Endodermal cell (in vitro differentiated cells): Measurements from ENCODE around the gene CD226. TPM values are rescaled to one million over a fixed set of nuclear protein-coding genes. Genes with fewer than 3 reads are reported as not detected.

Experiments used
- DNase-seq: peaks from one replicate; pipeline ENCODE4 v3.0.0-alpha.2; 2017
- H3K27ac ChIP-seq: 2 replicates; pipeline ENCODE4 v1.5.1; 2013; ENCODE audit warnings: mild to moderate bottlenecking, low read depth, low read length, moderate library complexity
- H3K27me3 ChIP-seq: 2 replicates; pipeline ENCODE4 v1.6.1; 2013; ENCODE audit warnings: mild to moderate bottlenecking, low read length, moderate library complexity; ENCODE audit not compliant: insufficient read depth, control insufficient read depth, poor library complexity, severe bottlenecking
- H3K36me3 ChIP-seq: 2 replicates; pipeline ENCODE4 v1.7.0; 2013; ENCODE audit warnings: mild to moderate bottlenecking, low read length, moderate library complexity; ENCODE audit not compliant: control insufficient read depth, insufficient read depth
- H3K4me1 ChIP-seq: one replicate; pipeline ENCODE4 v1.7.0; 2013; ENCODE audit warnings: low read length; ENCODE audit not compliant: control insufficient read depth, insufficient read depth
- H3K4me3 ChIP-seq: 2 replicates; pipeline ENCODE4 v1.5.1; 2013; ENCODE audit warnings: mild to moderate bottlenecking, low read length, moderate library complexity
- H3K9ac ChIP-seq: 2 replicates; pipeline ENCODE4 v1.6.1; 2013; ENCODE audit warnings: mild to moderate bottlenecking, low read length, moderate library complexity; ENCODE audit not compliant: poor library complexity, severe bottlenecking; ENCODE audit errors: extremely low read depth
- H3K9me3 ChIP-seq: 2 replicates; pipeline ENCODE4 v1.6.1; 2013; ENCODE audit warnings: mild to moderate bottlenecking, low read length, moderate library complexity; ENCODE audit not compliant: control insufficient read depth
- H3K27ac Mint-ChIP-seq: 2 replicates; pipeline ENCODE4 v1.8.0; 2020; ENCODE audit warnings: mixed read lengths
- H3K27me3 Mint-ChIP-seq: 2 replicates; pipeline ENCODE4 v1.8.0; 2021; ENCODE audit warnings: mild to moderate bottlenecking, mixed read lengths; ENCODE audit not compliant: insufficient read depth
- H3K36me3 Mint-ChIP-seq: 2 replicates; pipeline ENCODE4 v1.8.0; 2020; ENCODE audit warnings: low read depth, mixed read lengths
- H3K4me1 Mint-ChIP-seq: 2 replicates; pipeline ENCODE4 v1.8.0; 2020; ENCODE audit warnings: mixed read lengths
- H3K4me3 Mint-ChIP-seq: 2 replicates; pipeline ENCODE4 v1.8.0; 2020; ENCODE audit warnings: mild to moderate bottlenecking, moderate library complexity, mixed read lengths
- H3K9me3 Mint-ChIP-seq: 2 replicates; pipeline ENCODE4 v1.8.0; 2020; ENCODE audit warnings: mild to moderate bottlenecking, mixed read lengths
- WGBS, 2 experiments: methylation state at CpG; one replicate each; pipeline versions ENCODE4 v1.1.5 to v1.1.7; 2013; ENCODE audit warnings: missing lambda C conversion rate in 2 of 2, mixed read lengths in 1 of 2; ENCODE audit not compliant: insufficient coverage in 1 of 2, insufficient read length in 1 of 2; 5-methylcytosine and 5-hydroxymethylcytosine counted together
- total RNA-seq, 2 donors: library from RNA; stranded (reverse); fragmentation: NEBNext Ultra II Directional in 1 of 2; extraction: Animal tissue kit (Norgen Biotek cat#: 25700) in 1 of 2; gene quantifications; 2 replicates in 1 of 2; 3 replicates in 1 of 2; pipeline ENCODE4 v1.2.1, GENCODE V29; 2021
- TF ChIP-seq, protein P1 (sequence below): fragments of 200-600 bp; sonication (generic); conservative IDR thresholded peaks from 2 replicates; pipeline ENCODE4 v1.5.0; 2021; ENCODE audit warnings: antibody characterized with exemption, mild to moderate bottlenecking

Gene CD226
- total RNA-seq, 2 donors from 2014 or later = 0.13 TPM; not detected in 1

DNA sequence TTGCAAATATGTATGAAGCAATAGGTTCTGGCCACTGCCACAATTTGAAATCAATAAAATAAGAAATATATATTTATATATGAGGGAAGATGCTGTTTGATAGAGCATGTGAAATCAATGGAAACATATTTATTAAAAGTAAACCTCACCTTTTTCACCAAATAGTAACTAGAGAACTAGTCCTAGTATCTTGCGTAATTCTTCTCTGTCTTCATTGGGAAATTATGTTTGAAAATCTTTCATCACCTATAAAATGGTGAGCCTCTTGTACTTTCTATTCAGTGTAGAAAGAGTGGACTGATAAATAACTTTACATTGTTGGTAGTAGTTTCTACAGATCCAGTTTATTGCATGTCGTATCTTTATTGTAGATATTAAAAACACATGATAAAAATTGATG is 103.0 kb downstream of the CD226 start:
- Histone ChIP-seq H3K27ac (no peak overlapping the region), H3K4me3 (no peak overlapping the region), H3K4me1 (no peaks in the 10 kb centered on the region), H3K9ac (no peak overlapping the region), H3K36me3 (no peaks in the 10 kb centered on the region), H3K27me3 (no peaks in the 10 kb centered on the region), H3K9me3 (no peaks in the 10 kb centered on the region)
- Mint-ChIP-seq H3K4me1 (no peaks in the 10 kb centered on the region), H3K27ac (no peak overlapping the region), H3K4me3 (no peak overlapping the region), H3K36me3 (no peaks in the 10 kb centered on the region), H3K9me3 (no peaks in the 10 kb centered on the region), H3K27me3 (no peaks in the 10 kb centered on the region)
- 83% methylated on average over 1 of the region's 2 CpGs; no CpG with 5 or more reads in 1 of the 2 experiments for WGBS, 2 experiments
- TF ChIP-seq, protein P1, sequence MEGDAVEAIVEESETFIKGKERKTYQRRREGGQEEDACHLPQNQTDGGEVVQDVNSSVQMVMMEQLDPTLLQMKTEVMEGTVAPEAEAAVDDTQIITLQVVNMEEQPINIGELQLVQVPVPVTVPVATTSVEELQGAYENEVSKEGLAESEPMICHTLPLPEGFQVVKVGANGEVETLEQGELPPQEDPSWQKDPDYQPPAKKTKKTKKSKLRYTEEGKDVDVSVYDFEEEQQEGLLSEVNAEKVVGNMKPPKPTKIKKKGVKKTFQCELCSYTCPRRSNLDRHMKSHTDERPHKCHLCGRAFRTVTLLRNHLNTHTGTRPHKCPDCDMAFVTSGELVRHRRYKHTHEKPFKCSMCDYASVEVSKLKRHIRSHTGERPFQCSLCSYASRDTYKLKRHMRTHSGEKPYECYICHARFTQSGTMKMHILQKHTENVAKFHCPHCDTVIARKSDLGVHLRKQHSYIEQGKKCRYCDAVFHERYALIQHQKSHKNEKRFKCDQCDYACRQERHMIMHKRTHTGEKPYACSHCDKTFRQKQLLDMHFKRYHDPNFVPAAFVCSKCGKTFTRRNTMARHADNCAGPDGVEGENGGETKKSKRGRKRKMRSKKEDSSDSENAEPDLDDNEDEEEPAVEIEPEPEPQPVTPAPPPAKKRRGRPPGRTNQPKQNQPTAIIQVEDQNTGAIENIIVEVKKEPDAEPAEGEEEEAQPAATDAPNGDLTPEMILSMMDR = no peak
- DNase-seq = no peak

DNA sequence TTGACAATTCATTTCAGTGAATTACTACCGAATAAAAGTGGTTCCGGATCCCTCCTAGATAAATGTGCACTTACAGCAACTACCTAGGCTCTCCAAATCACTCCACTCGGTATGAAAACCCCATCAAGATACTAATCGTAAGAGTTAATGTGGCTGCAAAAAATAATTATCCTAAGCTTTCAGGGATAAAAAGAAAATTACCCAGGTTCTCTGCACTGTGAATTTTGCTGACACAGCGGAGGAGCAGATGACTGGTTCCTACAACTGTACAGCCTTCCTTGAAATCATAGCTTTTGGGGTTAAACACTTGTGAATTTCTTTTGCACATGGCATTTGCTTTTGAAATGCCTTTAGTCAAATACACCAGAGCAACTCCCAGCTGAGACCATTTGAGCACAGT is 104.7 kb downstream of the CD226 start:
- no peaks in the 10 kb centered on the region for H3K36me3 ChIP-seq
- H3K9me3 Mint-ChIP-seq = no peaks in the 10 kb centered on the region
- H3K4me3 ChIP-seq = no peak overlapping the region
- no peaks in the 10 kb centered on the region for H3K27me3 ChIP-seq
- H3K9ac ChIP-seq = no peak overlapping the region
- H3K9me3 ChIP-seq = no peaks in the 10 kb centered on the region
- H3K4me3 Mint-ChIP-seq = no peak overlapping the region
- H3K27ac Mint-ChIP-seq = no peak overlapping the region
- no peaks in the 10 kb centered on the region for H3K4me1 Mint-ChIP-seq
- no peaks in the 10 kb centered on the region for H3K27me3 Mint-ChIP-seq
- no peaks in the 10 kb centered on the region for H3K4me1 ChIP-seq
- H3K36me3 Mint-ChIP-seq = no peaks in the 10 kb centered on the region
- no peak overlapping the region for H3K27ac ChIP-seq
- WGBS, 2 experiments = 65 to 75% methylated on average over 4 to 5 of the region's 5 CpGs
- DNase-seq = no peak
- TF ChIP-seq, protein P1 = no peak

DNA sequence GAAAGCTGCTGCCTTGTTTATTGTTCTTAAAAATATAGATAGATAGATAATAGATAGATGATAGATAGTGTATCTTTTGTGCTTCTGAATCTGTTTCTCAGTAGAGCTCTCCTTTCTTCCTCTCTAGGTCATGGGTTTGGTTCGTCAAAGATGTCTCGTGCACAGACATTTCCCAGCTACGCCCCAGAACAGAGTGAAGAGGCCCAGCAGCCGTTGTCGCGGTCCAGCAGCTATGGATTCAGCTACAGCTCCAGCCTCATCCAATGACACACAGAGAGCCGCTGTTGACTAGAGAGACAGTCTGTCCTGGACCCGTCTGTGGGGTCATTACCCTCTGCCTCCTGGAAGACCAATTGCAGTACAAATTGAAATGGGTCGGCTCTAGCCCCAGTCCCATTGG is 106.6 kb downstream of the CD226 start:
- H3K9ac ChIP-seq = no peak overlapping the region
- H3K27me3 Mint-ChIP-seq = no peaks in the 10 kb centered on the region
- H3K36me3 ChIP-seq = no peaks in the 10 kb centered on the region
- no peak overlapping the region for H3K27ac ChIP-seq
- no peaks in the 10 kb centered on the region for H3K9me3 ChIP-seq
- TF ChIP-seq, protein P1 = no peak
- no peaks in the 10 kb centered on the region for H3K4me1 ChIP-seq
- no peaks in the 10 kb centered on the region for H3K4me1 Mint-ChIP-seq
- no peaks in the 10 kb centered on the region for H3K36me3 Mint-ChIP-seq
- H3K27me3 ChIP-seq = no peaks in the 10 kb centered on the region
- H3K4me3 ChIP-seq = no peak overlapping the region
- no peak for DNase-seq
- no peak overlapping the region for H3K27ac Mint-ChIP-seq
- 92 to 96% methylated on average over 6 to 9 of the region's 9 CpGs for WGBS, 2 experiments
- no peak overlapping the region for H3K4me3 Mint-ChIP-seq
- H3K9me3 Mint-ChIP-seq = no peaks in the 10 kb centered on the region
